22Rv1 (cell line): ENCODE results near the gene SKIC2.
"Not testable (repeated sequence)": the region's sequence is repeated elsewhere in the genome, so short reads cannot be mapped to it uniquely, and the experiment has no call there.

Experiments
- ZFX ChIP-seq: fragments of 450-650 bp; IDR thresholded peaks from 2 replicates; pipeline ENCODE4 v1.6.1; 2017; ENCODE audit warnings: antibody characterized with exemption, borderline replicate concordance
- TF ChIP-seq, protein P1 (sequence below): fragments of 450-650 bp; IDR thresholded peaks from 2 replicates; pipeline ENCODE4 v1.5.1; 2017; ENCODE audit warnings: mild to moderate bottlenecking

DNA sequence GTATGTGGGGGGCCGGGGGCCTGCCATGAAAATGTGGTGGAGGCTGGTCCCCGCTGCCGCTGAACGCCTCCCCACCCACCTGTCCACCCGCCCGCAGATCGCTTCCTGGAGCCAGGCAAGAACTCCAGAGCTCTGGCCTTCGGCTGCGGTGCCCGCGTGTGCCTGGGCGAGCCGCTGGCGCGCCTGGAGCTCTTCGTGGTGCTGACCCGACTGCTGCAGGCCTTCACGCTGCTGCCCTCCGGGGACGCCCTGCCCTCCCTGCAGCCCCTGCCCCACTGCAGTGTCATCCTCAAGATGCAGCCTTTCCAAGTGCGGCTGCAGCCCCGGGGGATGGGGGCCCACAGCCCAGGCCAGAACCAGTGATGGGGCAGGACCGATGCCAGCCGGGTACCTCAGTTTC, 49.1 kb downstream of the SKIC2 start:
- TF ChIP-seq, protein P1, sequence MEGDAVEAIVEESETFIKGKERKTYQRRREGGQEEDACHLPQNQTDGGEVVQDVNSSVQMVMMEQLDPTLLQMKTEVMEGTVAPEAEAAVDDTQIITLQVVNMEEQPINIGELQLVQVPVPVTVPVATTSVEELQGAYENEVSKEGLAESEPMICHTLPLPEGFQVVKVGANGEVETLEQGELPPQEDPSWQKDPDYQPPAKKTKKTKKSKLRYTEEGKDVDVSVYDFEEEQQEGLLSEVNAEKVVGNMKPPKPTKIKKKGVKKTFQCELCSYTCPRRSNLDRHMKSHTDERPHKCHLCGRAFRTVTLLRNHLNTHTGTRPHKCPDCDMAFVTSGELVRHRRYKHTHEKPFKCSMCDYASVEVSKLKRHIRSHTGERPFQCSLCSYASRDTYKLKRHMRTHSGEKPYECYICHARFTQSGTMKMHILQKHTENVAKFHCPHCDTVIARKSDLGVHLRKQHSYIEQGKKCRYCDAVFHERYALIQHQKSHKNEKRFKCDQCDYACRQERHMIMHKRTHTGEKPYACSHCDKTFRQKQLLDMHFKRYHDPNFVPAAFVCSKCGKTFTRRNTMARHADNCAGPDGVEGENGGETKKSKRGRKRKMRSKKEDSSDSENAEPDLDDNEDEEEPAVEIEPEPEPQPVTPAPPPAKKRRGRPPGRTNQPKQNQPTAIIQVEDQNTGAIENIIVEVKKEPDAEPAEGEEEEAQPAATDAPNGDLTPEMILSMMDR: not testable (repeated sequence)
- not testable (repeated sequence) for TF ChIP-seq ZFX
